HEK293T (cell line): ENCODE data around the gene FOXD4L1.
"Not testable (repeated sequence)": the region's sequence is repeated elsewhere in the genome, so short reads cannot be mapped to it uniquely, and the experiment has no call there.

Experiments used
- BHLHE40 ChIP-seq: fragments of 450-650 bp; IDR thresholded peaks from 2 replicates; pipeline ENCODE4 v1.6.1; 2016; ENCODE audit warnings: mild to moderate bottlenecking, moderate library complexity, borderline replicate concordance
- CTBP1 ChIP-seq: fragments of 450-650 bp; IDR thresholded peaks from 2 replicates; pipeline ENCODE4 v1.6.1; 2016; ENCODE audit warnings: borderline replicate concordance
- ELF4 ChIP-seq: fragments of 450-650 bp; IDR thresholded peaks from 2 replicates; pipeline ENCODE4 v1.6.1; 2017; ENCODE audit warnings: antibody characterized with exemption
- FOXA1 ChIP-seq: fragments of 450-650 bp; IDR thresholded peaks from 2 replicates; pipeline ENCODE4 v1.6.1; 2016; ENCODE audit warnings: mild to moderate bottlenecking
- FOXK2 ChIP-seq: fragments of 450-650 bp; IDR thresholded peaks from 2 replicates; pipeline ENCODE4 v1.6.1; 2016; ENCODE audit warnings: mild to moderate bottlenecking
- FOXM1 ChIP-seq: fragments of 450-650 bp; IDR thresholded peaks from 2 replicates; pipeline ENCODE4 v1.6.1; 2017; ENCODE audit warnings: mild to moderate bottlenecking, borderline replicate concordance
- L3MBTL2 ChIP-seq: fragments of 450-650 bp; conservative IDR thresholded peaks from 2 replicates; pipeline ENCODE4 v1.6.1; 2016; ENCODE audit warnings: mild to moderate bottlenecking
- PKNOX1 ChIP-seq: fragments of 450-650 bp; IDR thresholded peaks from 2 replicates; pipeline ENCODE4 v1.6.1; 2016
- SP1 ChIP-seq: fragments of 450-650 bp; IDR thresholded peaks from 2 replicates; pipeline ENCODE4 v1.6.1; 2017
- ZNF384 ChIP-seq: fragments of 450-650 bp; IDR thresholded peaks from 2 replicates; pipeline ENCODE4 v1.6.1; 2016

- TF ChIP-seq SP1, FOXA1, FOXK2, BHLHE40, ZNF384, L3MBTL2, CTBP1, PKNOX1, FOXM1, ELF4: not testable (repeated sequence)
Measured at GRCh38 chr2:113510913-113511312, 12.4 kb downstream of the FOXD4L1 start.
